PC-9 (cell line): ENCODE measurements around the gene TSPAN14. TPM values are rescaled to one million over a fixed set of nuclear protein-coding genes. Genes with fewer than 3 reads are reported as not detected.

Source experiments
- BruUV-seq: library from RNA; stranded (reverse); fragments of 400-500 nt; replicated peaks from 2 replicates; lab custom pipeline; 2021; lab: Mats Ljungman, UMichigan
- CTCF ChIA-PET: fragments of 300-600 bp; sonication (Branson Sonifier 250); formaldehyde crosslinking; loops from one replicate; lab custom pipeline; 2022; ENCODE audit warnings: antibody characterized with exemption; lab: Charles Lee
- POLR2A ChIA-PET: fragments of 300-600 bp; sonication (Branson Sonifier 250); formaldehyde crosslinking; loops from one replicate; lab custom pipeline; 2022; ENCODE audit warnings: antibody characterized with exemption; ENCODE audit not compliant: unreplicated experiment; lab: Charles Lee
- DNase-seq, 2 experiments: peaks; one replicate each; pipeline versions ENCODE4 v3.0.0 to v3.0.0-alpha.2; 2015 to 2022; ENCODE audit warnings: mixed read lengths in 1 of 2
- H2AFZ ChIP-seq: fragments of 200-600 bp; sonication (generic); 2 replicates; pipeline ENCODE4 v1.8.1; 2017; ENCODE audit warnings: antibody characterized with exemption
- H3F3A ChIP-seq: fragments of 200-600 bp; sonication (generic); 2 replicates; pipeline ENCODE4 v1.8.1; 2017; ENCODE audit warnings: antibody characterized with exemption, mild to moderate bottlenecking, low read depth; ENCODE audit not compliant: insufficient read depth
- H3K27ac ChIP-seq: fragments of 200-600 bp; sonication (generic); 2 replicates; pipeline ENCODE4 v1.6.1; 2016; ENCODE audit warnings: mixed run types
- H3K27me3 ChIP-seq: fragments of 200-600 bp; sonication (generic); 2 replicates; pipeline ENCODE4 v1.6.1; 2016; ENCODE audit warnings: low read depth, mixed run types; ENCODE audit not compliant: insufficient read depth
- H3K36me3 ChIP-seq: fragments of 200-600 bp; sonication (generic); 2 replicates; pipeline ENCODE4 v1.6.1; 2016; ENCODE audit warnings: low read depth, mixed run types
- H3K4me1 ChIP-seq: fragments of 200-600 bp; sonication (generic); replicated peaks from 2 replicates; pipeline ENCODE4 v1.6.1; 2016; ENCODE audit warnings: mixed run types; ENCODE audit not compliant: insufficient read depth
- H3K4me2 ChIP-seq: fragments of 200-600 bp; sonication (generic); 2 replicates; pipeline ENCODE4 v1.6.1; 2017; ENCODE audit warnings: mixed run types
- H3K4me3 ChIP-seq: fragments of 200-600 bp; sonication (generic); 2 replicates; pipeline ENCODE4 v1.6.1; 2016; ENCODE audit warnings: mixed run types
- H3K79me2 ChIP-seq: fragments of 200-600 bp; sonication (generic); 2 replicates; pipeline ENCODE4 v1.6.1; 2017; ENCODE audit warnings: low read depth, mixed run types
- H3K9me2 ChIP-seq: fragments of 200-600 bp; sonication (generic); 2 replicates; pipeline ENCODE4 v1.8.1; 2017; ENCODE audit warnings: mild to moderate bottlenecking; ENCODE audit not compliant: insufficient read depth
- H3K9me3 ChIP-seq: fragments of 200-600 bp; sonication (generic); 2 replicates; pipeline ENCODE4 v1.8.1; 2016; ENCODE audit warnings: low read depth; ENCODE audit not compliant: insufficient read depth
- H4K20me1 ChIP-seq: fragments of 200-600 bp; sonication (generic); 2 replicates; pipeline ENCODE4 v1.8.1; 2017; ENCODE audit not compliant: insufficient read depth
- EZH2 ChIP-seq: fragments of 200-600 bp; sonication (generic); IDR thresholded peaks from 2 replicates; pipeline ENCODE4 v1.8.0; 2017; ENCODE audit warnings: antibody characterized with exemption, low read depth
- intact Hi-C: fragments of 100-400 bp; cut with micrococcal nuclease; formaldehyde crosslinking; loops from one replicate; pipeline ENCODE4 v1.10.0; 2022; ENCODE audit not compliant: unreplicated experiment
- total RNA-seq: library from RNA; stranded (reverse); gene quantifications from 2 replicates; pipeline ENCODE4 v1.2.3, GENCODE V29; 2021
- TF ChIP-seq, protein P1 (sequence below): fragments of 200-600 bp; sonication (generic); conservative IDR thresholded peaks from 2 replicates; pipeline ENCODE4 v1.6.1; 2017; ENCODE audit warnings: mixed run types, antibody characterized with exemption, mild to moderate bottlenecking, moderate library complexity

The TSPAN14 gene
- total RNA-seq, 1 experiment from 2014 or later, result 135 TPM

DNA sequence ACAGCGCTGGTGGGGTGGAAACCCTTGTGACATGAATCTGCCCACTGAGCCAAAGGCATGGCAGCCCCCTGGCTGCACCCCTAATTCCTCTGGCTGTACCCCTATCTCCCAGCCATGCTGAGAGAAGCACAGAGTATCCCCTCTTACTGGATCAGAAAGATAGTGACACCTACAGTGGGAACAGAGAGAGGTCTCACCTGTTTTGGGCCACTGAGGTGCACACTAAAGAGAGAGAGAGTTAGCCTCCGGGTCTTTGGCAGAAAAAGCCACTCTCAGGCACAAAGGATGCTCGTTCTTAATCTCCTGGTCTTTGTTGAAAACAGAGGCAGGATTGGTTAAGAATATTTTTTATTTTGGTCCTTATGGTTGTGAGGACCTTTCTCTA, 11.3 kb downstream of the TSPAN14 start:
- H3K27me3 ChIP-seq, result no peaks in the 10 kb centered on the region
- TF ChIP-seq, protein P1, sequence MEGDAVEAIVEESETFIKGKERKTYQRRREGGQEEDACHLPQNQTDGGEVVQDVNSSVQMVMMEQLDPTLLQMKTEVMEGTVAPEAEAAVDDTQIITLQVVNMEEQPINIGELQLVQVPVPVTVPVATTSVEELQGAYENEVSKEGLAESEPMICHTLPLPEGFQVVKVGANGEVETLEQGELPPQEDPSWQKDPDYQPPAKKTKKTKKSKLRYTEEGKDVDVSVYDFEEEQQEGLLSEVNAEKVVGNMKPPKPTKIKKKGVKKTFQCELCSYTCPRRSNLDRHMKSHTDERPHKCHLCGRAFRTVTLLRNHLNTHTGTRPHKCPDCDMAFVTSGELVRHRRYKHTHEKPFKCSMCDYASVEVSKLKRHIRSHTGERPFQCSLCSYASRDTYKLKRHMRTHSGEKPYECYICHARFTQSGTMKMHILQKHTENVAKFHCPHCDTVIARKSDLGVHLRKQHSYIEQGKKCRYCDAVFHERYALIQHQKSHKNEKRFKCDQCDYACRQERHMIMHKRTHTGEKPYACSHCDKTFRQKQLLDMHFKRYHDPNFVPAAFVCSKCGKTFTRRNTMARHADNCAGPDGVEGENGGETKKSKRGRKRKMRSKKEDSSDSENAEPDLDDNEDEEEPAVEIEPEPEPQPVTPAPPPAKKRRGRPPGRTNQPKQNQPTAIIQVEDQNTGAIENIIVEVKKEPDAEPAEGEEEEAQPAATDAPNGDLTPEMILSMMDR, result no peak
- no peak for TF ChIP-seq EZH2
- H3K27ac ChIP-seq, result peak overlapping the region; percentile 91
- H3K4me2 ChIP-seq, result peak overlapping the region; percentile 95; the same call in 1 of the 2 replicates
- H3K36me3 ChIP-seq, result peaks cover 36% of the 10 kb centered on the region
- H3K79me2 ChIP-seq, result peaks cover 98% of the 10 kb centered on the region
- no peak for DNase-seq
- H3K4me3 ChIP-seq, result no peak overlapping the region
- ChIA-PET CTCF (no interaction called here), POLR2A (no interaction called here)
- no peaks in the 10 kb centered on the region for H3K9me2 ChIP-seq
- no peaks in the 10 kb centered on the region for H3K9me3 ChIP-seq
- peaks cover 59% of the 10 kb centered on the region for H3F3A ChIP-seq
- peaks cover 98% of the 10 kb centered on the region for H3K4me1 ChIP-seq
- no peak overlapping the region for H2AFZ ChIP-seq
- BruUV-seq, result no TSS peak
- peaks cover 52% of the 10 kb centered on the region for H4K20me1 ChIP-seq
- intact Hi-C loops, result loop anchor here (10.0 kb wide), 1 partner anchor 261 kb away; the partner anchor contains the start of gene ANXA11

DNA sequence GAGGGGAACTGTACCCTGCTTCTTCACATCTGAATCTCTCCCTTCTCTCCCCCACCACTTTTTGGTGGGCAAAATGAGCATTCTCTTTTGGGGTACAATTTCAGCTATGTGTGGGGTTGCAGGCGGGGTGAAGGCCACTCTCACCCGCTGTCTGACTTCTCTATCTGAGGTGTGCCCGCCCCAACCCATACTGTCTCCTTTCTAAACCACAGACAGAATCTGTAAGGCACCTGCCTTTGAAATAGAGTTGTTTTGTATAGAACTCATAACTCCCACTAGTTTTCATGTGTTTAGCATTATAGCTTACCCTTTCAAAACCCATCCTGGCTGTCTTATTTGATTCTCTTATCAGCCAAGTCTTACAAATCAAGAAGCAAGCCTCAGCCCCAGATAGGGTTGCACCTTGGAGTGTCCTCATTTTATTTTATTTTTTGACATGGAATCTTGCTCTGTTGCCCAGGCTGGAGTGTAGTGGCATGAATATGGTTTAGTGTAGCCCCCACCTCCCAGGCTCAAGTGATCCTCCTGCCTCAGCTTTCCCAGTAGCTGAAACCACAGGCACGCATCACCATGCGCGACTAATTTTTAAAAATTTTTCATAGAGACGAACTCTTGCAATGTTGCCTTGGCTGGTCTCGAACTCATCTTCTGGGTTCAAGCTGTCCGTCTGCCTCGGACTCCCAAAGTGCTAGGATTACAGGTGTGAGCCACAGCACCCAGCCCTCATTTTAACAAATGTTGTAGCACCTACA, 11.9 kb downstream of the TSPAN14 start:
- ChIA-PET POLR2A (no interaction called here), CTCF (interaction anchor here (0.5 kb wide), 1 partner anchor 35 kb away, joined by 6 read pairs; no protein-coding TSS in a partner anchor)
- no peak for DNase-seq
- Histone ChIP-seq H3K4me1 (peaks cover 100% of the 10 kb centered on the region), H3F3A (peaks cover 60% of the 10 kb centered on the region), H4K20me1 (peaks cover 51% of the 10 kb centered on the region), H3K9me3 (no peaks in the 10 kb centered on the region), H3K27me3 (no peaks in the 10 kb centered on the region), H3K79me2 (peaks cover 100% of the 10 kb centered on the region), H3K36me3 (peaks cover 41% of the 10 kb centered on the region), H3K9me2 (no peaks in the 10 kb centered on the region), H3K27ac (peak overlapping the region; percentile 91), H3K4me3 (no peak overlapping the region), H2AFZ (no peak overlapping the region), H3K4me2 (peak overlapping the region; percentile 95; the same call in 1 of the 2 replicates)
- BruUV-seq, result no TSS peak
- intact Hi-C loops, result loop anchor here (10.0 kb wide), 1 partner anchor 261 kb away; the partner anchor contains the start of gene ANXA11
- TF ChIP-seq, protein P1, result no peak
- TF ChIP-seq EZH2, result no peak

DNA sequence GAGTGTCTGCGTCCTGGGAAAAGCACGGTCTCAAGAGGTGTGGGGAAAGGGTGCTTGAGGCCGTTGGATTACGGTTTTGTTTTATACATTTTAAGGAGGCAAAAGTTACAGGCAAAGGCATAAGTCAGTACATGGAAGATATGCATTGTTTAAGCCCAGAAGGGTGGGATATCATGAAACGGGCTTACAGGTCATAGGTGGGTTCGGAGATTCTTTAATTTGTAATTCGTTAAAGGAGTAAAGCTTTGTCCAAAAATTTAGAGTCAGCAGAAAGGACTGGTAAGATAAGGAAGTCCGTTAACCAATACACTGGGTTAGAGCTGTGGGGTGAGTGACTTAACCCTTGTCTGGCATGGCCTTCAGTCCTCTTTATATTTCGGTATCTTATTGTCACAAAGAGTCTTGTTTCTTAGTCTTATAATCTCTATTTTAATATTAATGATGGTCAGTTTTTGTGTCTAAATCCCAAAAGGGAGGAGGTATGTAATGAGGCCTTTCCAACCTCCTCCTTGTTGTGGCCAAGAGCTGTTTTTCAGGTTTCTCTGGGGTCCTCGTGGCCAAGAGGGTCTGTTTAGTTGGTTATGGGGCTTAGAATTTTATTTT, 12.7 kb downstream of the TSPAN14 start:
- Histone ChIP-seq H3K9me3 (no peaks in the 10 kb centered on the region), H3K36me3 (peaks cover 45% of the 10 kb centered on the region), H3K27me3 (no peaks in the 10 kb centered on the region), H2AFZ (no peak overlapping the region), H3F3A (peaks cover 58% of the 10 kb centered on the region), H3K27ac (peak overlapping the region; percentile 91), H3K4me2 (peak overlapping the region; percentile 95), H3K79me2 (peaks cover 98% of the 10 kb centered on the region), H3K4me3 (peak overlapping the region; percentile 30; the same call in 1 of the 2 replicates), H3K4me1 (peaks cover 100% of the 10 kb centered on the region), H4K20me1 (peaks cover 43% of the 10 kb centered on the region), H3K9me2 (no peaks in the 10 kb centered on the region)
- no peak for DNase-seq
- no peak for TF ChIP-seq EZH2
- TF ChIP-seq, protein P1, result no peak
- intact Hi-C loops, result loop anchor here (10.0 kb wide), 1 partner anchor 262 kb away; the partner anchor contains the start of gene ANXA11
- POLR2A ChIA-PET, result interaction anchor here (0.6 kb wide), 1 partner anchor 33 kb away, joined by 4 read pairs; no protein-coding TSS in a partner anchor
- CTCF ChIA-PET, result no interaction called here
- no TSS peak for BruUV-seq
